ENCODE measurements around the gene TRAPPC6A.

TRAPPC6A gene

GRCh38 chr19:45177817-45178261 lies at the start of gene TRAPPC6A:
TSS of gene TRAPPC6A (minus strand) at chr19:45178237. CDS start at chr19:45178218, 19 bp downstream.
- no peak for DNase-seq

GRCh38 chr19:45224645-45225044 lies 46.6 kb upstream of the TRAPPC6A start:
- no peak for DNase-seq

GRCh38 chr19:45223879-45224278 lies 45.8 kb upstream of the TRAPPC6A start:
- no peak for DNase-seq

GRCh38 chr19:45222724-45223123 lies 44.7 kb upstream of the TRAPPC6A start:
- DNase-seq: no peak

- DNase-seq: no peak
Measured at GRCh38 chr19:45218911-45219743, 41.1 kb upstream of the TRAPPC6A start.

- no peak for DNase-seq
Measured at GRCh38 chr19:45218426-45218825, 40.4 kb upstream of the TRAPPC6A start.

GRCh38 chr19:45217957-45218334 lies 39.9 kb upstream of the TRAPPC6A start:
- DNase-seq: no peak

GRCh38 chr19:45217193-45217956 lies 39.3 kb upstream of the TRAPPC6A start:
- DNase-seq: no peak

GRCh38 chr19:45216667-45217066 lies 38.6 kb upstream of the TRAPPC6A start:
- DNase-seq: no peak

GRCh38 chr19:45215391-45216191 lies 37.6 kb upstream of the TRAPPC6A start:
- no peak for DNase-seq

GRCh38 chr19:45213031-45213430 lies 35.0 kb upstream of the TRAPPC6A start:
- no peak for DNase-seq

GRCh38 chr19:45211751-45212381 lies 33.8 kb upstream of the TRAPPC6A start:
- DNase-seq: no peak

GRCh38 chr19:45206328-45206727 lies 28.3 kb upstream of the TRAPPC6A start:
- DNase-seq: no peak

- no peak for DNase-seq
Measured at GRCh38 chr19:45205810-45206209, 27.8 kb upstream of the TRAPPC6A start.

GRCh38 chr19:45202637-45203036 lies 24.6 kb upstream of the TRAPPC6A start:
- DNase-seq: no peak

GRCh38 chr19:45200568-45200967 lies 22.5 kb upstream of the TRAPPC6A start:
- peak in 36 of 56 donors; percentile 1 to 74 (median 21) for DNase-seq

GRCh38 chr19:45195764-45196163 lies 17.7 kb upstream of the TRAPPC6A start:
- DNase-seq: no peak

GRCh38 chr19:45191375-45191774 lies 13.3 kb upstream of the TRAPPC6A start:
- DNase-seq: no peak

- DNase-seq: no peak
Measured at GRCh38 chr19:45189971-45190370, 11.9 kb upstream of the TRAPPC6A start.

GRCh38 chr19:45187421-45188100 lies 9.5 kb upstream of the TRAPPC6A start:
- no peak for DNase-seq

Measured in nucleus accumbens (tissue), 56 donors.